Measurements from ENCODE around the gene UBE4B. TPM values are rescaled to one million over a fixed set of nuclear protein-coding genes. Genes with fewer than 3 reads are reported as not detected.

The UBE4B gene
- total and polyA plus RNA-seq, 2 of the 13 experiments (the other 11 are each of a cell fraction or from before 2014, with no cell fraction given), result 15.2 to 24.8 TPM

GRCh38 chr1:10128101-10128765, 95.5 kb downstream of the UBE4B start (continued):
- TF ChIP-seq ZC3H4 (CRISPR knock-in tag; IDR thresholded peaks at IDR 0.05; ENCODE audit: borderline replicate concordance), result no peak

GRCh38 chr1:10132316-10132715, 99.6 kb downstream of the UBE4B start:
- Histone ChIP-seq H3K9me3 (ENCODE audit: low read length) (no peaks in the 10 kb centered on the region), H3K36me3 (replicated peaks in 1 of 2; ENCODE audit: control insufficient read depth in 1 of 2, insufficient read depth in 2 of 2, low read length in 2 of 2) (peaks cover 19 to 50% of the 10 kb centered on the region in 2 experiments), H4K20me1 (ENCODE audit: insufficient read depth, low read length) (no peaks in the 10 kb centered on the region), H3K79me2 (ENCODE audit: insufficient read depth, low read length) (no peaks in the 10 kb centered on the region), H3K27me3 (ENCODE audit: control insufficient read depth in 1 of 2, insufficient read depth in 2 of 2, low read length in 2 of 2) (no peaks in the 10 kb centered on the region; a peak in 1 of 5 replicates), H3K27ac (ENCODE audit: extremely low read length, insufficient read depth, low read length) (no peak overlapping the region), H2AFZ (ENCODE audit: low read length) (no peak overlapping the region), H3K4me3 (replicated peaks in 1 of 3; ENCODE audit: insufficient read depth in 1 of 3, low read depth in 2 of 3, low read length in 3 of 3) (no peak overlapping the region), H3K4me1 (ENCODE audit: insufficient read depth, low read length) (0 out of 2 replicates have a peak, but pooled peaks cover under 1% of the 10 kb centered on the region), H3K9ac (ENCODE audit: insufficient read depth, low read depth, low read length) (no peak overlapping the region), H3K4me2 (ENCODE audit: low read depth, low read length) (no peak overlapping the region)
- no peak for ATAC-seq
- intact Hi-C loops (cut with micrococcal nuclease; ENCODE audit: unreplicated experiment) (no loop called here), in situ Hi-C loops (cut with HindIII; ENCODE audit: extremely low pct_ligation_motif_present, low pct_unique_long_range_greater_than_20kb) (no loop called here)
- DNase-seq (ENCODE audit: low spot score), result no peak
- no TSS peak for BruUV-seq (replicated peaks)
- WGBS (ENCODE audit: low lambda C conversion rate), result 96% methylated on average over 6 of the region's 6 CpGs
- CTCF ChIA-PET (ENCODE audit: low intra/inter-chr PET ratio, low total read pairs), result no interaction called here
- POLR2A ChIA-PET, result no interaction called here
- no peak for FAIRE-seq
- TF ChIP-seq RBM22 (optimal IDR thresholded peaks at IDR 0.05; ENCODE audit: low read length) (no peak), ZNF614 (CRISPR knock-in tag; IDR thresholded peaks at IDR 0.05; ENCODE audit: borderline replicate concordance) (no peak), STAT5B (CRISPR knock-in tag; IDR thresholded peaks at IDR 0.05) (no peak), EP300 (IDR thresholded peaks at IDR 0.05; ENCODE audit: low read depth in 2 of 2, low read length in 2 of 2) (no peak), EP300 (CRISPR knock-in tag; IDR thresholded peaks at IDR 0.05; ENCODE audit: borderline replicate concordance) (no peak), HDAC6 (IDR thresholded peaks at IDR 0.05; ENCODE audit: low read depth, low read length) (no peak), TP53 (CRISPR knock-in tag; conservative IDR thresholded peaks at IDR 0.05) (no peak), ZNF10 (CRISPR knock-in tag; IDR thresholded peaks at IDR 0.05; ENCODE audit: borderline replicate concordance, low read depth) (no peak), KLF6 (CRISPR knock-in tag; IDR thresholded peaks at IDR 0.05) (no peak), ZBTB14 (CRISPR knock-in tag; IDR thresholded peaks at IDR 0.05) (no peak), FIP1L1 (IDR thresholded peaks at IDR 0.05; ENCODE audit: borderline replicate concordance, insufficient read depth, low read depth, low read length) (no peak), ZFAT (CRISPR knock-in tag; conservative IDR thresholded peaks at IDR 0.05) (no peak), SMYD3 (CRISPR knock-in tag; IDR thresholded peaks at IDR 0.05) (no peak), TFAP4 (IDR thresholded peaks at IDR 0.05; ENCODE audit: borderline replicate concordance, low read depth) (no peak), ZNF142 (CRISPR knock-in tag; IDR thresholded peaks at IDR 0.05) (no peak)

Data from HepG2 (cell line).